Trophoblast cell (in vitro differentiated cells and primary cell): Measurements from ENCODE around the gene LRRN3.

Experiments
- DNase-seq, 2 donors: peaks; one replicate each; pipeline ENCODE4 v3.0.0-alpha.2; 2016
- H2AFZ ChIP-seq: 2 replicates; pipeline ENCODE4 v1.6.1; 2013; ENCODE audit warnings: low read length, moderate library complexity, mild to moderate bottlenecking; ENCODE audit not compliant: insufficient read depth, poor library complexity
- H2AK5ac ChIP-seq: 2 replicates; pipeline ENCODE4 v1.6.1; 2013; ENCODE audit warnings: mild to moderate bottlenecking, low read length
- H2BK120ac ChIP-seq: 2 replicates; pipeline ENCODE4 v1.6.1; 2013; ENCODE audit warnings: low read length, mild to moderate bottlenecking, moderate library complexity; ENCODE audit not compliant: insufficient read depth, poor library complexity
- H2BK12ac ChIP-seq: 2 replicates; pipeline ENCODE4 v1.6.1; 2013; ENCODE audit warnings: mild to moderate bottlenecking, low read length, moderate library complexity
- H2BK5ac ChIP-seq: 2 replicates; pipeline ENCODE4 v1.6.1; 2013; ENCODE audit warnings: low read length, low read depth, moderate library complexity, mild to moderate bottlenecking; ENCODE audit not compliant: poor library complexity
- H3K14ac ChIP-seq: 2 replicates; pipeline ENCODE4 v1.6.1; 2013; ENCODE audit warnings: mild to moderate bottlenecking, low read length
- H3K18ac ChIP-seq: 2 replicates; pipeline ENCODE4 v1.6.1; 2013; ENCODE audit warnings: mild to moderate bottlenecking, low read length
- H3K23ac ChIP-seq: 2 replicates; pipeline ENCODE4 v1.6.1; 2013; ENCODE audit warnings: low read length
- H3K27ac ChIP-seq: 2 replicates; pipeline ENCODE4 v1.5.1; 2013; ENCODE audit warnings: low read depth, mild to moderate bottlenecking, inconsistent platforms, low read length, moderate library complexity
- H3K27me3 ChIP-seq: 2 replicates; pipeline ENCODE4 v1.6.1; 2013; ENCODE audit warnings: inconsistent platforms, mild to moderate bottlenecking, low read length, moderate library complexity; ENCODE audit not compliant: insufficient read depth
- H3K36me3 ChIP-seq, 2 experiments: 1 replicate in 1 of 2; 2 replicates in 1 of 2; pipeline ENCODE4 v1.6.1; 2013; ENCODE audit warnings: low read length in 2 of 2, mild to moderate bottlenecking in 2 of 2, moderate library complexity in 1 of 2; ENCODE audit not compliant: insufficient read depth in 2 of 2, control insufficient read depth in 1 of 2
- H3K4ac ChIP-seq: 2 replicates; pipeline ENCODE4 v1.6.1; 2013; ENCODE audit warnings: low read depth, mild to moderate bottlenecking, low read length, moderate library complexity
- H3K4me1 ChIP-seq, 2 experiments: 1 replicate in 1 of 2; 2 replicates in 1 of 2; pipeline ENCODE4 v1.6.1; 2013; ENCODE audit warnings: low read length in 2 of 2, mild to moderate bottlenecking in 2 of 2, moderate library complexity in 1 of 2; ENCODE audit not compliant: insufficient read depth in 2 of 2, control insufficient read depth in 1 of 2
- H3K4me2 ChIP-seq: 2 replicates; pipeline ENCODE4 v1.6.1; 2013; ENCODE audit warnings: inconsistent platforms, mild to moderate bottlenecking, low read length, moderate library complexity
- H3K4me3 ChIP-seq: 2 replicates; pipeline ENCODE4 v1.5.1; 2013; ENCODE audit warnings: mild to moderate bottlenecking, low read depth, low read length, inconsistent platforms
- H3K79me1 ChIP-seq: one replicate; pipeline ENCODE4 v1.6.1; 2013; ENCODE audit warnings: low read length
- H3K79me2 ChIP-seq: 2 replicates; pipeline ENCODE4 v1.6.1; 2013; ENCODE audit warnings: low read length, mild to moderate bottlenecking; ENCODE audit not compliant: control insufficient read depth, insufficient read depth, poor library complexity
- H3K9ac ChIP-seq: 2 replicates; pipeline ENCODE4 v1.6.1; 2013; ENCODE audit warnings: mild to moderate bottlenecking, low read length
- H3K9me3 ChIP-seq: 2 replicates; pipeline ENCODE4 v1.6.1; 2013; ENCODE audit warnings: low read depth, mild to moderate bottlenecking, control low read depth, inconsistent platforms, low read length; ENCODE audit not compliant: insufficient read depth
- H4K12ac ChIP-seq: 2 replicates; pipeline ENCODE4 v1.6.1; 2013; ENCODE audit warnings: low read depth, mild to moderate bottlenecking, low read length, moderate library complexity
- H4K8ac ChIP-seq: 2 replicates; pipeline ENCODE4 v1.6.1; 2013; ENCODE audit warnings: low read depth, mild to moderate bottlenecking, low read length, moderate library complexity
- H4K91ac ChIP-seq: one replicate; pipeline ENCODE4 v1.6.1; 2013; ENCODE audit warnings: low read depth, mild to moderate bottlenecking, low read length, moderate library complexity
- WGBS: extraction: QIAGEN DNeasy Blood & Tissue Kit; methylation state at CpG from one replicate; pipeline ENCODE4 v1.1.7; 2013; ENCODE audit warnings: missing lambda C conversion rate; ENCODE audit not compliant: insufficient read length, insufficient coverage; ENCODE audit errors: extremely low coverage; 5-methylcytosine and 5-hydroxymethylcytosine counted together

Gene LRRN3

DNA sequence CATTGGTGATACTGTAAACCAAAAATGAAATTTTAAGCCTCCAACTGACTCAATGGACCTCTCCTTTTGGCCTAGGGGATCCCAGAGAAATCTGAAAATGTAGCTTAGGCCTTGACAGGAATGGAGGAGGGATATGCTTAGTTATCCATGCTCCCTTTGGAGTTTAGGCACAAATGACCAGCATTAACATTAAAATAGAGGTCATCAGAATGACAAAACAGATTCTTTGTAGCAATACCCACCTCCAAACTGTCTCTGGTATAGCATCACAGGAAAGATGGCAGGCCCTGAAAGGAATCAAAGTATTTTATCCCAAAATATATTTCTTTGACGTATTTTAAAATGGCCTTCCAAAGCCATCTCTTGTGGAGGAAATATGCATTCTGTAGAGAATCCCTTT is 39.1 kb upstream of the LRRN3 start:
- Histone ChIP-seq H3K79me1 (no peaks in the 10 kb centered on the region), H2BK120ac (no peak overlapping the region), H3K18ac (no peak overlapping the region), H4K12ac (no peak overlapping the region), H3K4me2 (no peak overlapping the region), H3K27ac (no peak overlapping the region), H3K4ac (no peak overlapping the region), H4K91ac (no peak overlapping the region), H3K4me1 (no peaks in the 10 kb centered on the region), H3K27me3 (no peaks in the 10 kb centered on the region), H4K8ac (no peak overlapping the region), H2BK5ac (no peak overlapping the region), H3K9me3 (no peaks in the 10 kb centered on the region), H2BK12ac (no peak overlapping the region), H3K14ac (no peak overlapping the region), H3K23ac (no peak overlapping the region), H3K79me2 (no peaks in the 10 kb centered on the region), H2AFZ (no peak overlapping the region), H3K9ac (no peak overlapping the region), H2AK5ac (no peak overlapping the region), H3K4me3 (no peak overlapping the region), H3K36me3 (no peaks in the 10 kb centered on the region)
- WGBS: no CpG with 5 or more reads among the region's 1 CpG
- DNase-seq: no peak

DNA sequence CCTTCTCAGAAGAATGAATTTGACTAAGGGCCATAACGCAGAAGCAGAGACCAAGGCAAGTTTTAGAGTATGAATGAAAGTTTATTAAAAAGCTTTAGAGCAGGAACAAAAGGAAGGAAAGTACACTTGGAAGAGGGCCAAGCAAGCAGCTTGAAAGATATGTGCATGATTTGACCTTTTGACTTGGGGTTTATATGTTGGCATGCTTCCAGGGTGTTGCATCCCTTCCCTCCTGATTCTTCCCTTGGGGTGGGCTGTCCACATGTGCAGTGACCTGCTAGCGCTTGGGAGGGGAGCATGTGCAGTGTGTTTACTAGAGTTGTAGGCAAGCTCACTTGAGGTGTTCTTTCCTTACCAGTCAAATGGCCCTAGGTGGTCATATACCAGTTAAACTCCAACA is 37.9 kb upstream of the LRRN3 start:
- Histone ChIP-seq H3K4me1 (no peaks in the 10 kb centered on the region), H3K36me3 (no peaks in the 10 kb centered on the region), H3K27me3 (no peaks in the 10 kb centered on the region), H3K23ac (no peak overlapping the region), H3K9me3 (no peaks in the 10 kb centered on the region), H3K18ac (no peak overlapping the region), H2AFZ (no peak overlapping the region), H3K27ac (no peak overlapping the region), H2BK12ac (no peak overlapping the region), H2AK5ac (no peak overlapping the region), H4K91ac (no peak overlapping the region), H2BK120ac (no peak overlapping the region), H4K12ac (no peak overlapping the region), H3K79me1 (no peaks in the 10 kb centered on the region), H3K9ac (no peak overlapping the region), H3K4me2 (no peak overlapping the region), H3K14ac (no peak overlapping the region), H4K8ac (no peak overlapping the region), H3K4me3 (no peak overlapping the region), H2BK5ac (no peak overlapping the region), H3K4ac (no peak overlapping the region), H3K79me2 (no peaks in the 10 kb centered on the region)
- DNase-seq: no peak
- WGBS: no CpG with 5 or more reads among the region's 2 CpGs

DNA sequence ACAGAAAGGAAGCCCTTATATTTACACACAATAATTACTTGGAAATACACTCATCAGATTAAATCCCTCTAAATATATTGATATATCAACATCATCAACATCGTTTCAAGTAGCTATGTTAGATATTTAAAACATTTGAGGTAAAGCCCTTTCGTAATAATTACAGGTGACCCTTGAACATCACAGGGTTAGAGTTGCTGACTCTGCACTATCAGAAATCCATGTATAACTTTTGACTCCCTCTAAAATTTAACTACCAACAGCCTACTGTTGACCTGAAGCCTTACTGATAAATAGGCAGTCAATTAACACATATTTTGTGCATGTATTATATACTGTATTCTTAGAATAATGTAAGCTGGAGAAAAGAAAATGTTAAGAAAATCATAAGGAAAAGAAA is 34.6 kb upstream of the LRRN3 start:
- Histone ChIP-seq H3K79me2 (no peaks in the 10 kb centered on the region), H3K27ac (no peak overlapping the region), H3K4me1 (no peaks in the 10 kb centered on the region), H3K4me2 (no peak overlapping the region), H3K9me3 (no peaks in the 10 kb centered on the region), H3K4ac (no peak overlapping the region), H2AFZ (no peak overlapping the region), H2BK120ac (no peak overlapping the region), H3K27me3 (no peaks in the 10 kb centered on the region), H4K91ac (no peak overlapping the region), H3K9ac (no peak overlapping the region), H3K18ac (no peak overlapping the region), H2BK5ac (no peak overlapping the region), H2AK5ac (no peak overlapping the region), H2BK12ac (no peak overlapping the region), H4K8ac (no peak overlapping the region), H4K12ac (no peak overlapping the region), H3K36me3 (no peaks in the 10 kb centered on the region), H3K14ac (no peak overlapping the region), H3K23ac (no peak overlapping the region), H3K79me1 (no peaks in the 10 kb centered on the region), H3K4me3 (no peak overlapping the region)
- DNase-seq: no peak
- no CpG with 5 or more reads among the region's 2 CpGs for WGBS

GRCh38 chr7:111057066-111057465 is 33.9 kb upstream of the LRRN3 start:
- Histone ChIP-seq H2BK120ac (no peak overlapping the region), H3K9ac (no peak overlapping the region), H3K14ac (no peak overlapping the region), H3K4me3 (no peak overlapping the region), H3K18ac (no peak overlapping the region), H3K36me3 (no peaks in the 10 kb centered on the region), H3K4me2 (no peak overlapping the region), H3K4me1 (no peaks in the 10 kb centered on the region), H3K27ac (no peak overlapping the region), H2BK5ac (no peak overlapping the region), H3K4ac (no peak overlapping the region), H3K79me2 (no peaks in the 10 kb centered on the region), H3K9me3 (no peaks in the 10 kb centered on the region), H3K79me1 (no peaks in the 10 kb centered on the region), H4K8ac (no peak overlapping the region), H2AFZ (no peak overlapping the region), H2AK5ac (no peak overlapping the region), H2BK12ac (no peak overlapping the region), H4K91ac (no peak overlapping the region), H4K12ac (no peak overlapping the region), H3K23ac (no peak overlapping the region), H3K27me3 (no peaks in the 10 kb centered on the region)
- no peak for DNase-seq
- WGBS: no CpG with 5 or more reads among the region's 4 CpGs

DNA sequence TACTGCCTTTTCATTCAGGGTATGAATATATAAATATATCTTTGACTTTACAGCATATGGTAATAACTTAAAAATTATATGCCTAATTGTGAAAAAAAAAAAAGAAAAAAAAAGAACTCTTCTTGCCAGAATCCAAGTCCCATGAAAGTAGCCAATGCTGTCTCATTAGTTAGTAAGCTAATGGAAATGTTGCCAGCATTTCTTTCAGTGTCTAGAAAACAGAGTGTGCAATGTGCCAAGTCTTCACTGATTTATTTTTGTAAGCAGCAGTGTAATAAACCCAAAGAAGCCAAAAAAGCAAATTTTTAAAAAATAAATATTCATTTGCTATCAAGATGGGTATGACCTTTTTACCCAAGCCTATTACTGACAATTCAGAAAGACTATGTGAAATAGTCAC is 31.1 kb upstream of the LRRN3 start:
- Histone ChIP-seq H2AFZ (no peak overlapping the region), H3K4me2 (no peak overlapping the region), H4K12ac (no peak overlapping the region), H3K23ac (no peak overlapping the region), H2BK5ac (no peak overlapping the region), H3K4me3 (no peak overlapping the region), H3K18ac (no peak overlapping the region), H3K4me1 (no peaks in the 10 kb centered on the region), H3K9me3 (peaks cover 8% of the 10 kb centered on the region), H3K27me3 (no peaks in the 10 kb centered on the region), H3K14ac (no peak overlapping the region), H4K8ac (no peak overlapping the region), H2AK5ac (no peak overlapping the region), H3K4ac (no peak overlapping the region), H3K79me1 (no peaks in the 10 kb centered on the region), H3K9ac (no peak overlapping the region), H2BK12ac (no peak overlapping the region), H3K27ac (no peak overlapping the region), H4K91ac (no peak overlapping the region), H3K79me2 (no peaks in the 10 kb centered on the region), H3K36me3 (no peaks in the 10 kb centered on the region), H2BK120ac (no peak overlapping the region)
- no peak for DNase-seq
